ENCODE results near the gene BEGAIN. TPM values are rescaled to one million over a fixed set of nuclear protein-coding genes. Genes with fewer than 3 reads are reported as not detected.

Gene BEGAIN
- total RNA-seq, 1 experiment from 2014 or later: not detected

- no TSS peak for BruUV-seq (replicated peaks)
- H3K4me3 ChIP-seq: no peak overlapping the region
- no peak overlapping the region for H3K27ac ChIP-seq
- no peaks in the 10 kb centered on the region for H3K36me3 ChIP-seq (ENCODE audit: low read depth)
- ChIA-PET CTCF (no interaction called here), POLR2A (ENCODE audit: unreplicated experiment) (no interaction called here)
- peaks cover 14% of the 10 kb centered on the region for H3K27me3 ChIP-seq (ENCODE audit: insufficient read depth, low read depth)
- H3K9me3 ChIP-seq (ENCODE audit: insufficient read depth, low read depth): no peaks in the 10 kb centered on the region
- H3K79me2 ChIP-seq (ENCODE audit: low read depth): no peaks in the 10 kb centered on the region
- no peaks in the 10 kb centered on the region for H4K20me1 ChIP-seq (ENCODE audit: insufficient read depth)
- intact Hi-C loops (cut with micrococcal nuclease; ENCODE audit: unreplicated experiment): no loop called here
- no peak overlapping the region for H2AFZ ChIP-seq
- H3F3A ChIP-seq (ENCODE audit: insufficient read depth, low read depth): no peaks in the 10 kb centered on the region
- TF ChIP-seq CTCF (conservative IDR thresholded peaks at IDR 0.05) (no peak), EZH2 (IDR thresholded peaks at IDR 0.05; ENCODE audit: low read depth) (no peak)
- no peak for DNase-seq
- no peaks in the 10 kb centered on the region for H3K4me1 ChIP-seq (replicated peaks; ENCODE audit: insufficient read depth)
- H3K9me2 ChIP-seq (ENCODE audit: insufficient read depth): no peaks in the 10 kb centered on the region
- no peak overlapping the region for H3K4me2 ChIP-seq
These were observed 36.3 kb upstream of the BEGAIN start for GRCh38 chr14:100623557-100623956.

GRCh38 chr14:100622708-100623485 lies 35.7 kb upstream of the BEGAIN start:
- TF ChIP-seq CTCF (conservative IDR thresholded peaks at IDR 0.05) (no peak), EZH2 (IDR thresholded peaks at IDR 0.05; ENCODE audit: low read depth) (no peak)
- no peaks in the 10 kb centered on the region for H3F3A ChIP-seq (ENCODE audit: insufficient read depth, low read depth)
- BruUV-seq (replicated peaks): no TSS peak
- no peaks in the 10 kb centered on the region for H4K20me1 ChIP-seq (ENCODE audit: insufficient read depth)
- CTCF ChIA-PET: no interaction called here
- H3K27me3 ChIP-seq (ENCODE audit: insufficient read depth, low read depth): peaks cover 21% of the 10 kb centered on the region
- no peaks in the 10 kb centered on the region for H3K36me3 ChIP-seq (ENCODE audit: low read depth)
- H3K27ac ChIP-seq: no peak overlapping the region
- no peaks in the 10 kb centered on the region for H3K9me2 ChIP-seq (ENCODE audit: insufficient read depth)
- H3K4me2 ChIP-seq: no peak overlapping the region
- POLR2A ChIA-PET (ENCODE audit: unreplicated experiment): no interaction called here
- no peaks in the 10 kb centered on the region for H3K4me1 ChIP-seq (replicated peaks; ENCODE audit: insufficient read depth)
- intact Hi-C loops (cut with micrococcal nuclease; ENCODE audit: unreplicated experiment): no loop called here
- H3K4me3 ChIP-seq: no peak overlapping the region
- H3K79me2 ChIP-seq (ENCODE audit: low read depth): no peaks in the 10 kb centered on the region
- H3K9me3 ChIP-seq (ENCODE audit: insufficient read depth, low read depth): no peaks in the 10 kb centered on the region
- DNase-seq: no peak
- H2AFZ ChIP-seq: no peak overlapping the region

GRCh38 chr14:100622224-100622623 lies 35.0 kb upstream of the BEGAIN start:
- Histone ChIP-seq H3K4me3 (no peak overlapping the region), H4K20me1 (ENCODE audit: insufficient read depth) (no peaks in the 10 kb centered on the region), H3K4me1 (replicated peaks; ENCODE audit: insufficient read depth) (no peaks in the 10 kb centered on the region), H3K79me2 (ENCODE audit: low read depth) (no peaks in the 10 kb centered on the region), H3K36me3 (ENCODE audit: low read depth) (no peaks in the 10 kb centered on the region), H3K9me3 (ENCODE audit: insufficient read depth, low read depth) (no peaks in the 10 kb centered on the region), H2AFZ (no peak overlapping the region), H3K4me2 (no peak overlapping the region), H3F3A (ENCODE audit: insufficient read depth, low read depth) (no peaks in the 10 kb centered on the region), H3K27me3 (ENCODE audit: insufficient read depth, low read depth) (peaks cover 28% of the 10 kb centered on the region), H3K9me2 (ENCODE audit: insufficient read depth) (no peaks in the 10 kb centered on the region), H3K27ac (no peak overlapping the region)
- DNase-seq: no peak
- no TSS peak for BruUV-seq (replicated peaks)
- POLR2A ChIA-PET (ENCODE audit: unreplicated experiment): no interaction called here
- TF ChIP-seq CTCF (conservative IDR thresholded peaks at IDR 0.05): no peak
- intact Hi-C loops (cut with micrococcal nuclease; ENCODE audit: unreplicated experiment): no loop called here
- CTCF ChIA-PET: no interaction called here
